ENCODE results near the gene CLGN.

Gene CLGN

DNA sequence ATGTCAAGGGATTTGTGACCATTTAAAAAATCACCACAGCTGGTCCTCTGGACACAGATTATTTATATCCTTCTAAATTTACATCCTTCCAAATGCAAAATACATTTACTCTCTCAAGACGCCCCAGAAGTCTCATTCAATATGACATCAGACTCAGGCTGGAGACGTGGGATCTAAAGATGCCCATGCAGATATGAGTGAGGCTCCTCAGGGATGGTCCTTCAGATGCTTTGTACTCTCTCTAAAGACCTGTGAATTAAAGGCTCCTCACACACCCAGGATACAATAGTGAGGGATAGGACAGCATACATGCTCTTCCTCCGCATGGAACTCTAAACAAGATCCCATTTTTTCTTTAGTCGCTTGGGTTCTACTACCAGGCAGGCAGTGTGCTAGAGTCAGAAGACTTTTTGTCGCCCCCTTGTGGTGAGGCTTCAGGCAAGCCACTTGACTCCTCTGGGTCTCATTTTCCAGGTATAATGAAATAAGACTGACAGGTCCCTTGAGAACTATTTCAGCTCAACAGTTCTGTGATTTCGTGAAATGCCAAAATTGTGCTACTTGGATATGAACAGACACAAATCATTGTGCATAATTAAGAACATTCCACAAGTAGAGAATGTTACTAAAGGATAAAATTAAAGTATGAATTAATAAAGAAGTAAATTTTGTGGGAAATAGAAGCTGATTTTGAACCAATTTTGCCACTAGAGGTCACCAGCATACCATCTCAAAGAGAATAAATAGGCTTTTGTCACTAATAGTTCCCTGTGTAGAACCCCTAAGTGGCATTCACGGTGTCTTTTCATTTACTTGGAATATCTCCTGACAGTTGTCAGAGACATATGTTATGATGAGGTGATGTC lies 67.7 kb downstream of the CLGN start:
- Histone ChIP-seq H3K27ac (ENCODE audit: low read depth, low read length) (no peak overlapping the region), H3K4me1 (ENCODE audit: control insufficient read depth, low read length) (peaks cover 16% of the 10 kb centered on the region), H3K27me3 (ENCODE audit: control insufficient read depth, low read length) (peaks cover 14% of the 10 kb centered on the region), H3F3A (ENCODE audit: control insufficient read depth, insufficient read depth) (no peaks in the 10 kb centered on the region), H3K9me3 (ENCODE audit: control insufficient read depth, insufficient read depth, low read length) (no peaks in the 10 kb centered on the region), H3K36me3 (ENCODE audit: control insufficient read depth, low read length) (no peaks in the 10 kb centered on the region), H3K79me2 (ENCODE audit: control insufficient read depth, low read length) (no peaks in the 10 kb centered on the region), H3K9me2 (replicated peaks; ENCODE audit: control insufficient read depth, low read length) (no peaks in the 10 kb centered on the region), H3K4me2 (ENCODE audit: low read length) (no peak overlapping the region), H4K20me1 (ENCODE audit: control insufficient read depth, insufficient read depth, low read depth, low read length) (no peaks in the 10 kb centered on the region), H3K4me3 (ENCODE audit: low read length) (no peak overlapping the region)
- TF ChIP-seq, protein P1, sequence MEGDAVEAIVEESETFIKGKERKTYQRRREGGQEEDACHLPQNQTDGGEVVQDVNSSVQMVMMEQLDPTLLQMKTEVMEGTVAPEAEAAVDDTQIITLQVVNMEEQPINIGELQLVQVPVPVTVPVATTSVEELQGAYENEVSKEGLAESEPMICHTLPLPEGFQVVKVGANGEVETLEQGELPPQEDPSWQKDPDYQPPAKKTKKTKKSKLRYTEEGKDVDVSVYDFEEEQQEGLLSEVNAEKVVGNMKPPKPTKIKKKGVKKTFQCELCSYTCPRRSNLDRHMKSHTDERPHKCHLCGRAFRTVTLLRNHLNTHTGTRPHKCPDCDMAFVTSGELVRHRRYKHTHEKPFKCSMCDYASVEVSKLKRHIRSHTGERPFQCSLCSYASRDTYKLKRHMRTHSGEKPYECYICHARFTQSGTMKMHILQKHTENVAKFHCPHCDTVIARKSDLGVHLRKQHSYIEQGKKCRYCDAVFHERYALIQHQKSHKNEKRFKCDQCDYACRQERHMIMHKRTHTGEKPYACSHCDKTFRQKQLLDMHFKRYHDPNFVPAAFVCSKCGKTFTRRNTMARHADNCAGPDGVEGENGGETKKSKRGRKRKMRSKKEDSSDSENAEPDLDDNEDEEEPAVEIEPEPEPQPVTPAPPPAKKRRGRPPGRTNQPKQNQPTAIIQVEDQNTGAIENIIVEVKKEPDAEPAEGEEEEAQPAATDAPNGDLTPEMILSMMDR (IDR thresholded peaks at IDR 0.05; ENCODE audit: low read depth, low read length, poor library complexity, severe bottlenecking), result peak; percentile 94
- TF ChIP-seq EZH2phosphoT487 (IDR thresholded peaks at IDR 0.05; ENCODE audit: borderline replicate concordance, low read length), result no peak

DNA sequence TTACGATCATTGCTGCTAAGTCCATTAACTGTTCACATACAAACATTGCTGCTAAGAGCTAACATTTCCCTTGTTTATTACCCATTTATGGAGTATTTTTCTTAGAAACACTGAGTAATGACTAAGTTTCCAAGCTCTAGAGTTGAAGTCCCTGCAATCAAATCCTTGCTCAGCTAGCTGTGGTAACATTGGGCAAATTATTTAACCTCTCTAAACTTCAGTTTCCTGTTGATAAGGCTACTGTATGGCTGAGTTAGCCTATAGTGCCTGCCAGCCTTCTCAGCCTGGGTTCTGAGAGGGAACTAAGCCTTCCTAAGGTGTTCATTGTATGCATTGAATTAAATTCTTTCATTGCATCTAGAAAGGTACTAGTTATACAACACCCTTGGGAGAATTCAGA lies 69.2 kb downstream of the CLGN start:
- TF ChIP-seq, protein P1 (IDR thresholded peaks at IDR 0.05; ENCODE audit: low read depth, low read length, poor library complexity, severe bottlenecking), result no peak
- TF ChIP-seq EZH2phosphoT487 (IDR thresholded peaks at IDR 0.05; ENCODE audit: borderline replicate concordance, low read length), result no peak
- Histone ChIP-seq H3K27me3 (ENCODE audit: control insufficient read depth, low read length) (peaks cover 14% of the 10 kb centered on the region), H3K27ac (ENCODE audit: low read depth, low read length) (no peak overlapping the region), H3K4me2 (ENCODE audit: low read length) (no peak overlapping the region), H3K79me2 (ENCODE audit: control insufficient read depth, low read length) (no peaks in the 10 kb centered on the region), H3F3A (ENCODE audit: control insufficient read depth, insufficient read depth) (no peaks in the 10 kb centered on the region), H3K4me3 (ENCODE audit: low read length) (no peak overlapping the region), H3K36me3 (ENCODE audit: control insufficient read depth, low read length) (no peaks in the 10 kb centered on the region), H3K4me1 (ENCODE audit: control insufficient read depth, low read length) (peaks cover 16% of the 10 kb centered on the region), H4K20me1 (ENCODE audit: control insufficient read depth, insufficient read depth, low read depth, low read length) (no peaks in the 10 kb centered on the region), H3K9me2 (replicated peaks; ENCODE audit: control insufficient read depth, low read length) (no peaks in the 10 kb centered on the region), H3K9me3 (ENCODE audit: control insufficient read depth, insufficient read depth, low read length) (no peaks in the 10 kb centered on the region)

DNA sequence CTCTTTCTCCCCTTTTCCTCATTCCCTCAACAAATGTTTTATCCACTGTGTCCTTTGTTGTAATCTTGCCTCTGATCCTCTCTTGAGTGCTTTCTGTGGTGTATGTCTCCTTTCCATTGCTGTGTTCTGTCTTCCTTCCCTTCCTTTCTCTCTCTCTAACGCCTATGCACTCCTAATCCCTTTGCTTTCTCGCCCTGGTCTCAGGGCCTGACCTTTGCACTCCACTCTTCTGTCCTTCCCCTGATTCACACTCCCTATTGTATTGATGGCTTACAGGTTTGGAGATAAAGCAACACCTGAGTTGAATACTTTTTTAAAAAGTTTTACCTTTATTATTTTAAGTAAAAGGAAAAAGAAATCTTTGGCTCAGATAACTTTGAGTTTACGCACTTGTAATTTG lies 69.6 kb downstream of the CLGN start:
- peaks cover 14% of the 10 kb centered on the region for H3K4me1 ChIP-seq (ENCODE audit: control insufficient read depth, low read length)
- H3K36me3 ChIP-seq (ENCODE audit: control insufficient read depth, low read length), result no peaks in the 10 kb centered on the region
- H3K4me2 ChIP-seq (ENCODE audit: low read length), result no peak overlapping the region
- H4K20me1 ChIP-seq (ENCODE audit: control insufficient read depth, insufficient read depth, low read depth, low read length), result no peaks in the 10 kb centered on the region
- H3K27me3 ChIP-seq (ENCODE audit: control insufficient read depth, low read length), result peaks cover 14% of the 10 kb centered on the region
- H3K9me3 ChIP-seq (ENCODE audit: control insufficient read depth, insufficient read depth, low read length), result no peaks in the 10 kb centered on the region
- no peaks in the 10 kb centered on the region for H3K9me2 ChIP-seq (replicated peaks; ENCODE audit: control insufficient read depth, low read length)
- H3K79me2 ChIP-seq (ENCODE audit: control insufficient read depth, low read length), result no peaks in the 10 kb centered on the region
- H3K27ac ChIP-seq (ENCODE audit: low read depth, low read length), result no peak overlapping the region
- H3F3A ChIP-seq (ENCODE audit: control insufficient read depth, insufficient read depth), result no peaks in the 10 kb centered on the region
- TF ChIP-seq, protein P1 (IDR thresholded peaks at IDR 0.05; ENCODE audit: low read depth, low read length, poor library complexity, severe bottlenecking), result no peak
- TF ChIP-seq EZH2phosphoT487 (IDR thresholded peaks at IDR 0.05; ENCODE audit: borderline replicate concordance, low read length), result no peak
- no peak overlapping the region for H3K4me3 ChIP-seq (ENCODE audit: low read length)

All from DOHH2 (cell line).